WTC11 (cell line): Measurements from ENCODE around the gene EHD3.

ENCODE experiments used
- ATF6 ChIP-seq: sonication (generic); formaldehyde crosslinking; IDR thresholded peaks from 2 replicates; pipeline ENCODE4 v1.8.1; 2023; ENCODE audit warnings: mild to moderate bottlenecking, missing genetic modification reagents
- CTCF ChIP-seq: fragments of 200-600 bp; IDR thresholded peaks from 2 replicates; pipeline ENCODE4 v1.8.0; 2022; ENCODE audit warnings: antibody characterized with exemption
- IRF1 ChIP-seq: sonication (generic); formaldehyde crosslinking; IDR thresholded peaks from 2 replicates; pipeline ENCODE4 v1.8.0; 2023; ENCODE audit warnings: missing genetic modification reagents
- IRF2 ChIP-seq: sonication (generic); formaldehyde crosslinking; IDR thresholded peaks from 2 replicates; pipeline ENCODE4 v1.8.0; 2022; ENCODE audit warnings: low read depth, missing genetic modification reagents, borderline replicate concordance
- NFYB ChIP-seq: sonication (generic); formaldehyde crosslinking; conservative IDR thresholded peaks from 2 replicates; pipeline ENCODE4 v1.8.0; 2022; ENCODE audit warnings: low read depth, missing genetic modification reagents
- NR1H2 ChIP-seq: sonication (generic); formaldehyde crosslinking; IDR thresholded peaks from 2 replicates; pipeline ENCODE4 v1.9.0; 2021; ENCODE audit warnings: mild to moderate bottlenecking, moderate library complexity, missing genetic modification reagents
- SMAD4 ChIP-seq: sonication (generic); formaldehyde crosslinking; IDR thresholded peaks from 2 replicates; pipeline ENCODE4 v1.8.0; 2022; ENCODE audit warnings: mild to moderate bottlenecking, missing genetic modification reagents
- TCF7 ChIP-seq: sonication (generic); formaldehyde crosslinking; IDR thresholded peaks from 2 replicates; pipeline ENCODE4 v1.8.0; 2022; ENCODE audit warnings: mild to moderate bottlenecking, low read depth, missing genetic modification reagents, moderate library complexity
- TEAD4 ChIP-seq: sonication (generic); formaldehyde crosslinking; IDR thresholded peaks from 2 replicates; pipeline ENCODE4 v1.8.0; 2022; ENCODE audit warnings: mild to moderate bottlenecking, missing genetic modification reagents
- USF1 ChIP-seq: sonication (generic); formaldehyde crosslinking; IDR thresholded peaks from 2 replicates; pipeline ENCODE4 v1.8.0; 2022; ENCODE audit warnings: mild to moderate bottlenecking, missing genetic modification reagents
- ZBTB43 ChIP-seq: sonication (generic); formaldehyde crosslinking; IDR thresholded peaks from 2 replicates; pipeline ENCODE4 v1.8.1; 2023; ENCODE audit warnings: mild to moderate bottlenecking, missing genetic modification reagents
- ZNF317 ChIP-seq: sonication (generic); formaldehyde crosslinking; IDR thresholded peaks from 2 replicates; pipeline ENCODE4 v1.8.1; 2023; ENCODE audit warnings: low read depth, mild to moderate bottlenecking, moderate library complexity, missing genetic modification reagents, borderline replicate concordance
- ZNF425 ChIP-seq: fragments of 250-450 bp; sonication (Bioruptor Pico); conservative IDR thresholded peaks from 2 replicates; pipeline ENCODE4 v1.9.0; 2021; ENCODE audit warnings: mild to moderate bottlenecking
- ZSCAN18 ChIP-seq: fragments of 250-450 bp; sonication (Bioruptor Pico); IDR thresholded peaks from 2 replicates; pipeline ENCODE4 v2.1.2; 2022; ENCODE audit warnings: mild to moderate bottlenecking, moderate library complexity

- TF ChIP-seq IRF1 (no peak), SMAD4 (CRISPR knock-in tag) (no peak), ZNF425 (no peak), CTCF (no peak), TEAD4 (CRISPR knock-in tag) (no peak), IRF2 (CRISPR knock-in tag) (no peak), USF1 (CRISPR knock-in tag) (no peak), NR1H2 (CRISPR knock-in tag) (no peak), ZNF317 (CRISPR knock-in tag) (no peak), TCF7 (CRISPR knock-in tag) (no peak), ZSCAN18 (CRISPR knock-in tag) (no peak), ATF6 (CRISPR knock-in tag) (no peak), NFYB (CRISPR knock-in tag) (no peak), ZBTB43 (CRISPR knock-in tag) (no peak)
These were observed 29.2 kb upstream of the EHD3 start for GRCh38 chr2:31204783-31205182.
